HEK293T (cell line): ENCODE data around the gene SLC38A6.

Source experiments
- CTCF ChIA-PET: fragments of 350-600 bp; formaldehyde crosslinking; extraction: SDS; loops from one replicate; lab custom pipeline; 2021; ENCODE audit warnings: antibody characterized with exemption, inconsistent platforms; lab: Yijun Ruan, JAX
- POLR2A ChIA-PET: fragments of 350-600 bp; formaldehyde crosslinking; extraction: SDS; loops from one replicate; lab custom pipeline; 2020; ENCODE audit warnings: antibody characterized with exemption, inconsistent platforms; lab: Yijun Ruan, JAX
- DNase-seq: peaks from one replicate; pipeline ENCODE4 v3.0.0; 2012; ENCODE audit warnings: mixed read lengths; ENCODE audit errors: extremely low spot score
- ARNT ChIP-seq: fragments of 450-650 bp; IDR thresholded peaks from 2 replicates; pipeline ENCODE4 v1.6.1; 2017; ENCODE audit warnings: mild to moderate bottlenecking
- BHLHE40 ChIP-seq: fragments of 450-650 bp; IDR thresholded peaks from 2 replicates; pipeline ENCODE4 v1.6.1; 2016; ENCODE audit warnings: mild to moderate bottlenecking, moderate library complexity, borderline replicate concordance
- CTBP1 ChIP-seq: fragments of 450-650 bp; IDR thresholded peaks from 2 replicates; pipeline ENCODE4 v1.6.1; 2016; ENCODE audit warnings: borderline replicate concordance
- ELF4 ChIP-seq: fragments of 450-650 bp; IDR thresholded peaks from 2 replicates; pipeline ENCODE4 v1.6.1; 2017; ENCODE audit warnings: antibody characterized with exemption
- FOXA1 ChIP-seq: fragments of 450-650 bp; IDR thresholded peaks from 2 replicates; pipeline ENCODE4 v1.6.1; 2016; ENCODE audit warnings: mild to moderate bottlenecking
- FOXK2 ChIP-seq: fragments of 450-650 bp; IDR thresholded peaks from 2 replicates; pipeline ENCODE4 v1.6.1; 2016; ENCODE audit warnings: mild to moderate bottlenecking
- FOXM1 ChIP-seq: fragments of 450-650 bp; IDR thresholded peaks from 2 replicates; pipeline ENCODE4 v1.6.1; 2017; ENCODE audit warnings: mild to moderate bottlenecking, borderline replicate concordance
- HDGF ChIP-seq: fragments of 450-650 bp; IDR thresholded peaks from 2 replicates; pipeline ENCODE4 v1.6.1; 2017; ENCODE audit warnings: antibody characterized with exemption, borderline replicate concordance
- L3MBTL2 ChIP-seq: fragments of 450-650 bp; conservative IDR thresholded peaks from 2 replicates; pipeline ENCODE4 v1.6.1; 2016; ENCODE audit warnings: mild to moderate bottlenecking
- LEF1 ChIP-seq: fragments of 450-650 bp; IDR thresholded peaks from 2 replicates; pipeline ENCODE4 v1.6.1; 2017; ENCODE audit warnings: mild to moderate bottlenecking, borderline replicate concordance
- NFRKB ChIP-seq: fragments of 450-650 bp; IDR thresholded peaks from 2 replicates; pipeline ENCODE4 v1.6.1; 2016; ENCODE audit warnings: mild to moderate bottlenecking, moderate library complexity
- SP1 ChIP-seq: fragments of 450-650 bp; IDR thresholded peaks from 2 replicates; pipeline ENCODE4 v1.6.1; 2017
- SUZ12 ChIP-seq: fragments of 450-650 bp; IDR thresholded peaks from 2 replicates; pipeline ENCODE4 v1.6.1; 2016; ENCODE audit warnings: mild to moderate bottlenecking
- TARDBP ChIP-seq: fragments of 450-650 bp; IDR thresholded peaks from 2 replicates; pipeline ENCODE4 v1.6.1; 2016
- ZNF384 ChIP-seq: fragments of 450-650 bp; IDR thresholded peaks from 2 replicates; pipeline ENCODE4 v1.6.1; 2016
- TF ChIP-seq, protein P1 (sequence below): fragments of 450-650 bp; IDR thresholded peaks from 2 replicates; pipeline ENCODE4 v1.6.1; 2016

Gene SLC38A6

DNA sequence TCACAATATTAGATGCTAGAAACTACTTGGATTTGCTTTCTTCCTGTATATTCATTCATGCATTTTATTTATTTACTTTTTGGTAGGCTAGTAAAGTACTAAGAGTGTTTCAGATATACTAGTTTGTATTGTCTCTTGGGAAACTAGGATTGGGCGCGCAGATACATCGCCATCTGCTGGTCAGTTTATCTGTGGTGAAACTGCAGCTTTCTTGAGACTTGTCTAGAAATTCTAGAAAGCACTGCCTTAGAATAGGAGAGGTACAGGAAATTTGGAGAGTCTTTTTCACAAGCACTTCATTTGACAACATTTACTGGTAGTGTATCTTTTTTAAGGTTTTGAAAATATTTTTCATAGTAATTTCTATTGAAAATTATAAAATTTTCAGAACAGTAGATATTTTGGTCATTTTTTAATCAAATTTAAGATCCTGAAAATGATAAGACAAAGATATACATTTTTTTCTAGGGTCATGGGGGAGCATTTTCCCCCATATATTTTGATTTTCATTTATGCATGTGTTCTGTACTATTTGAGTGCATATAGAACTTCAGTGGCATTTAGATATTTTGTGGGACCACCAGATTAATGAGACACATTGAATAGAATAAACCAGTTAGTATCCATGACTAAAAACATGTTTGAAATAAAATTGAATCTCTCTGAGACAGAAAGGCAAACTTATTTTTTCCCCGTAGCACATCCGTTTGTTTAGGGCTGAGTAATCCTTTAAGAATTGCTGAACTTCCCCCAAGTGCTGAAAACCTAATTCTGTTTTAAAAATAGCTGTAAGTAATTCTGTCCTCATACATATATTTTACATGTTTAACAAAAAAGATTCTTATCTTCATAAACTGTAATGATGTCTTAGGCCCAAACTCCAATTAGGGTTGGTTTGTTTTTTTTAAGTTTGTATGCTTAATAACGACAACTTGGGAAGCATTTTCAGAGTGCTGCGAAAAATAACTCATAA, 44.5 kb downstream of the SLC38A6 start:
- DNase-seq, result peak; percentile 51
- TF ChIP-seq ARNT (peak; percentile 81), L3MBTL2 (no peak)
- ChIA-PET CTCF (no interaction called here), POLR2A (no interaction called here)

DNA sequence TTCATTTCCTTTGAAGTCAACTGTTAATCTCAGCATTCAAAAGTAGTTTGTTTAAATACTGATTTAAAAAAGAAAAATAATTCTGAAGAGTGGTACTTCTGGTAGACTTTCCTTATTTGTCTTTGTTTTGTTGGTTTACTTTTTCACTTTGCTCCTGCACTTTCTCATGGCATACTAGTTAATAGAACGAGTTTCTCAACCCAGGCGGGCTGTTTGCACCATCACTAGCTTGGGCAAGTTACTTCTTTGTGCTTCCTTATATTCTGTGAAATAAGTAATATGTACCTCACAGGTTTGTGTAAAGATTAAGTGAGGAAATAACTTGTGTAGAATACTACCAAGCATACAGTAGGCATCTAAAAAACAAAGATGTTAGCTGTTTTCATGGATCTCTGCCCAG, 45.5 kb downstream of the SLC38A6 start:
- ChIA-PET CTCF (no interaction called here), POLR2A (no interaction called here)
- no peak for TF ChIP-seq NFRKB
- no peak for TF ChIP-seq ZNF384
- no peak for TF ChIP-seq ELF4
- no peak for TF ChIP-seq FOXK2
- TF ChIP-seq HDGF, result no peak
- no peak for TF ChIP-seq SP1
- no peak for TF ChIP-seq L3MBTL2
- TF ChIP-seq SUZ12, result no peak
- no peak for TF ChIP-seq CTBP1
- TF ChIP-seq FOXA1, result no peak
- TF ChIP-seq, protein P1, sequence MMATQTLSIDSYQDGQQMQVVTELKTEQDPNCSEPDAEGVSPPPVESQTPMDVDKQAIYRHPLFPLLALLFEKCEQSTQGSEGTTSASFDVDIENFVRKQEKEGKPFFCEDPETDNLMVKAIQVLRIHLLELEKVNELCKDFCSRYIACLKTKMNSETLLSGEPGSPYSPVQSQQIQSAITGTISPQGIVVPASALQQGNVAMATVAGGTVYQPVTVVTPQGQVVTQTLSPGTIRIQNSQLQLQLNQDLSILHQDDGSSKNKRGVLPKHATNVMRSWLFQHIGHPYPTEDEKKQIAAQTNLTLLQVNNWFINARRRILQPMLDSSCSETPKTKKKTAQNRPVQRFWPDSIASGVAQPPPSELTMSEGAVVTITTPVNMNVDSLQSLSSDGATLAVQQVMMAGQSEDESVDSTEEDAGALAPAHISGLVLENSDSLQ, result no peak
- no peak for TF ChIP-seq BHLHE40
- TF ChIP-seq ARNT, result no peak
- no peak for TF ChIP-seq FOXM1
- TF ChIP-seq LEF1, result no peak
- TF ChIP-seq TARDBP, result no peak
- DNase-seq, result no peak

DNA sequence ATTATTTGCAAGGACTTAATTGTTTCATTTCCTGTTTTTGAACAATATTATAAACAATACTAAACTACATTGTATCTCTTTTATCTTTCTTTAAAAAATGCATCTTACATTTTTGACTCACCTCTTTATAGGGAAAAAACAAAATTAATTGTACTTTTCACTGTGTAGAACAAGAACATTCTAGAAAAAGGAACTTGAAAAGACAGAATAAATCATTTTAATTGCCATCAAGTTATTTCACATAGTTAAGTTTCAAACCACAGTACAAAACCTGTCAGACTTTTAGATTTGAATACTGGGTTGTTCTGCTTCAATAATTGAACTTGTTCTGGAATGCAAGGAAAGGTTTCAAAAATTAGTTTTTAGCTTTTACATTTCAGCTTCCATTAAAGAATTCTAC, 50.0 kb downstream of the SLC38A6 start:
- no peak for TF ChIP-seq SUZ12
- ChIA-PET POLR2A (no interaction called here), CTCF (interaction anchor here (0.9 kb wide), 1 partner anchor 222 kb away, joined by 3 read pairs; no protein-coding TSS in a partner anchor)
- no peak for DNase-seq

DNA sequence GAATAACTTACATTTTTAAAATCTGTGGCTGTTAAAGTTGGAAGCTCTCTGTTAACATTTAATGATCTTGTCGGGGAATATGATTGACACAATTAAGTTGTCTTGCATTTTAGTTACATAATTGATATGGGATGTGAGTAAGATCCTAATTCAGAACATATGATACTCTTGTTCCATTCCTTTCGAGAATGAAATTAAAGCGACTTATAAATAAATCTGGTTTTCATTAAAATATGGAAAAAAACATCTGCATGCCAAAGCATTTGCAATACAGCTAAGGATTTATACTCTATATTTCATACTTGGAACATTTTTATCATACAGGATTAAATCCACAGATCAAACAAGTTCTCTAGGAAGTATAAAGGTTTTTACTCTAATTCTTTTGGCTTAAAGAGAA, 52.0 kb downstream of the SLC38A6 start:
- TF ChIP-seq NFRKB (no peak), FOXA1 (no peak), HDGF (no peak), TARDBP (no peak), CTBP1 (no peak), ZNF384 (no peak), SUZ12 (no peak), L3MBTL2 (no peak), FOXK2 (no peak), FOXM1 (no peak), SP1 (no peak), ELF4 (no peak), BHLHE40 (no peak), LEF1 (no peak), ARNT (no peak)
- TF ChIP-seq, protein P1, result no peak
- no peak for DNase-seq
- CTCF ChIA-PET, result interaction anchor here (0.6 kb wide), 1 partner anchor 69 kb away, joined by 4 read pairs; no protein-coding TSS in a partner anchor
- POLR2A ChIA-PET, result no interaction called here

DNA sequence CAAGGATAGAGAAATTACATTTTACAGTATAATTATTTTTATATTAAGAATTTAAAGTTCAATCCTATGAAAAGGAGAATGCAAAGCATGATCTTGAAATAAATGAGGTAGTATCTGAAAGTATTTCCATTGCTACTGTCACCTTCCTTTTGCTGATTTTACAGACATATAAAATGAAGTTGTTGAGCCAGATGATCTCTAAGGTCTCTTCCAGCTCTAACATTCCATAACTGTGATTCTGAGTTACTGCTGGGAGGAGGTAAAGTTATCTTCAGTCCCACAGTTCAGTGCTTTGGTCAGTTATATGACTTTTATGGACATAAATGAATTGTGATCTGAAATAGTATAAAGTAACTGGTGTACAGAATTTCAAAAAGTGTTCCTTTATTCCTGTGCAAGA, 52.8 kb downstream of the SLC38A6 start:
- CTCF ChIA-PET, result no interaction called here
- POLR2A ChIA-PET, result no interaction called here
- no peak for TF ChIP-seq ZNF384
- no peak for TF ChIP-seq SUZ12
- TF ChIP-seq, protein P1, result no peak
- TF ChIP-seq CTBP1, result no peak
- DNase-seq, result no peak

DNA sequence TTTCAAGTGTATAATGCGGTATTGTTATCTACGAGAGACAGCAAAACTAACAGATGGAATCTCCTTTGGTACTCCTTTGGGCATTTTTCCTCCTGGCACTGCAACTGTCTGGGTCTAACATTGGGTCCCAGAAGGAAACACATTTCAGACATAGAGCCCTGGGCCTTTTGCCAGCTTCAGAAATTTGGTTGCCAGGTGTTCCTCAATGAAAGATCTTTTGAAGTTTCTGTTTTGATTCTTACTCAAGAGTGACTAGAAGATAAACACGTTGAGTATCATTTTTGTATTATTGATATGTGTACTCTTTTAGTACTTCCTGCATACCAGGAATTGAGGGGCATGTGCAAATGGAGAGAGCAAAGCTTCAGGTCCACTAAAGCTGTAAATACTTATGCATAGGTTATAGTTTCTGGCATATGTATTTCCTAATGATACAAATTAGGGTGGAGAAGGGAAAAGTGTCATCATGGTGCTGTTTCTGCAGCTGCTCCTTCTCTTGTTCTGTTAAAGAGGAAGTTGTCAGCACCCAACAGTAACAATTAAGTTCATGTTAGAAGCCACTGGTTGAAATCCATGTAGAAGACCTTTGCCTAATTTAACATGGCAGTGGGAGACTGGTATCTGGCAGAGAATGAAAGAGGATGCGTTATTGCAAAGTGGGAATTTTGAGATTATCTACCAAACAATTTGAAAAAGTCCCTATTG, 53.5 kb downstream of the SLC38A6 start:
- no peak for DNase-seq
- no peak for TF ChIP-seq ZNF384
- no peak for TF ChIP-seq L3MBTL2
- TF ChIP-seq ARNT, result no peak
- TF ChIP-seq LEF1, result no peak
- no peak for TF ChIP-seq SUZ12
- TF ChIP-seq TARDBP, result no peak
- TF ChIP-seq CTBP1, result no peak
- TF ChIP-seq, protein P1, result no peak
- TF ChIP-seq FOXM1, result no peak
- TF ChIP-seq ELF4, result no peak
- TF ChIP-seq SP1, result no peak
- TF ChIP-seq HDGF, result no peak
- ChIA-PET CTCF (no interaction called here), POLR2A (no interaction called here)
